MCF 10A (cell line): Measurements from ENCODE around the gene SNAI3. TPM values are rescaled to one million over a fixed set of nuclear protein-coding genes. Genes with fewer than 3 reads are reported as not detected.

Source experiments
- BruUV-seq: library from RNA; stranded (reverse); fragments of 400-500 nt; replicated peaks from 2 replicates; lab custom pipeline; 2021; lab: Mats Ljungman, UMichigan
- CTCF ChIA-PET: fragments of 300-600 bp; sonication (Branson Sonifier 250); formaldehyde crosslinking; extraction: SDS; loops from one replicate; lab custom pipeline; 2021; ENCODE audit warnings: antibody characterized with exemption, inconsistent platforms; lab: Yijun Ruan, JAX
- POLR2A ChIA-PET: fragments of 300-600, 350-650 bp; sonication (Branson Sonifier 250); formaldehyde crosslinking; extraction: SDS; loops from one replicate; lab custom pipeline; 2020; ENCODE audit warnings: antibody characterized with exemption, inconsistent platforms; lab: Yijun Ruan, JAX
- DNase-seq: peaks from one replicate; pipeline ENCODE4 v3.0.0-alpha.2; 2018; ENCODE audit not compliant: unreplicated experiment
- H3K27ac Mint-ChIP-seq: one replicate; pipeline ENCODE4 v1.8.0; 2022; ENCODE audit warnings: mild to moderate bottlenecking, low read depth, mixed read lengths; ENCODE audit not compliant: unreplicated experiment
- H3K27me3 Mint-ChIP-seq: one replicate; pipeline ENCODE4 v1.8.0; 2022; ENCODE audit warnings: mixed read lengths; ENCODE audit not compliant: insufficient read depth, unreplicated experiment
- H3K36me3 Mint-ChIP-seq: one replicate; pipeline ENCODE4 v1.8.0; 2022; ENCODE audit warnings: mild to moderate bottlenecking, moderate library complexity, mixed read lengths; ENCODE audit not compliant: insufficient read depth, unreplicated experiment
- H3K4me1 Mint-ChIP-seq: one replicate; pipeline ENCODE4 v1.8.0; 2022; ENCODE audit warnings: mixed read lengths; ENCODE audit not compliant: insufficient read depth, unreplicated experiment
- H3K4me3 Mint-ChIP-seq: one replicate; pipeline ENCODE4 v1.8.0; 2022; ENCODE audit warnings: mild to moderate bottlenecking, moderate library complexity, mixed read lengths; ENCODE audit not compliant: unreplicated experiment
- H3K9me3 Mint-ChIP-seq: one replicate; pipeline ENCODE4 v1.8.0; 2022; ENCODE audit warnings: mixed read lengths; ENCODE audit not compliant: unreplicated experiment
- intact Hi-C: fragments of 100-400 bp; cut with micrococcal nuclease; formaldehyde crosslinking; loops from 2 replicates; pipeline ENCODE4 v1.14.1; 2022
- total RNA-seq: library from RNA; stranded (reverse); gene quantifications from 2 replicates; pipeline ENCODE4 v1.2.3, GENCODE V29; 2022
- TF ChIP-seq, protein P1 (sequence below): fragments of 200-600 bp; IDR thresholded peaks from one replicate; pipeline ENCODE4 v1.8.0; 2022; ENCODE audit warnings: antibody characterized with exemption, mild to moderate bottlenecking; ENCODE audit not compliant: unreplicated experiment

The SNAI3 gene
- total RNA-seq, 1 experiment from 2014 or later, result not detected

DNA sequence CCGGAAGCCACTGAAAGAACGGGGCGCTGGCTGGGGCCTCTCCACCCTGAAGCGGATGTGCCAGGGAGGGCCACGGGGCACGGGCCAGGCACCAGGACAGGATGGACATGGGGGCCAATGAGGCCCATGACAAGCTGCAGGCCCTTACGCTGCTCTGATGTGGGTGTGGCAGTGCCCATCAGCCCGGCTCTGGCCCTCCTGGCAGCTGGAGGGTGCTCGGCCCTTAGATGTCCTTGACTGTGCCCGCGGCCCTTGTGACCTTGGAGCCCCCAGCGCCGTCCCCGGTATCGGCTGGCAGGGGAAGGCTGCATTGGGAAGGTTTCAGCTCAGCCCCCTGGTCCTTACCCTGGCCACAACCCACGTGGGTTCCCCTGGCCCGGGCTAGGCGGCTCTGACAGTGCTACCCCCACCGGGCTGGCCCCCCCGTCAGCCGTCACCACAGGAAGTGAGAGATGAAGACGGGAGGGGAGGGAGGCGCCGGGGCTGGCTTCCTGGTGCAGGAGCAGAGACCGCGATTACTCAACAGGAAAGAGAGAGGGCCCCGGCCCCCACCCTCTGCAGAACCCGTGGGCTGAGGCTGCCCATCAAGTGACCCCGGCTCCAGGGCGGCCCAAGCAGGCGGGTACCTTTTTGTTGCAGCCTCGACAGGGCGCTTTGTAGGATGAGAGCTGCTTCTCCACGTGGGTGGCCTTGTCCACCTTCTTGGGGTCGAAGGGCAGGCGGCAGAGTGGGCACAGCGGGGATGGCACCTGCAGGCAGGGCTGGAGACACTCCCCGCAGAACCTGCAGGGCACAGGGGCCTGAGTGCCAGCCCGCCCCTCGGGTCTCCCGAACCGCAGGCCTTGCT is 14.6 kb upstream of the SNAI3 start:
- H3K9me3 Mint-ChIP-seq, result no peaks in the 10 kb centered on the region
- no peak overlapping the region for H3K4me3 Mint-ChIP-seq
- H3K27ac Mint-ChIP-seq, result no peak overlapping the region
- TF ChIP-seq, protein P1, sequence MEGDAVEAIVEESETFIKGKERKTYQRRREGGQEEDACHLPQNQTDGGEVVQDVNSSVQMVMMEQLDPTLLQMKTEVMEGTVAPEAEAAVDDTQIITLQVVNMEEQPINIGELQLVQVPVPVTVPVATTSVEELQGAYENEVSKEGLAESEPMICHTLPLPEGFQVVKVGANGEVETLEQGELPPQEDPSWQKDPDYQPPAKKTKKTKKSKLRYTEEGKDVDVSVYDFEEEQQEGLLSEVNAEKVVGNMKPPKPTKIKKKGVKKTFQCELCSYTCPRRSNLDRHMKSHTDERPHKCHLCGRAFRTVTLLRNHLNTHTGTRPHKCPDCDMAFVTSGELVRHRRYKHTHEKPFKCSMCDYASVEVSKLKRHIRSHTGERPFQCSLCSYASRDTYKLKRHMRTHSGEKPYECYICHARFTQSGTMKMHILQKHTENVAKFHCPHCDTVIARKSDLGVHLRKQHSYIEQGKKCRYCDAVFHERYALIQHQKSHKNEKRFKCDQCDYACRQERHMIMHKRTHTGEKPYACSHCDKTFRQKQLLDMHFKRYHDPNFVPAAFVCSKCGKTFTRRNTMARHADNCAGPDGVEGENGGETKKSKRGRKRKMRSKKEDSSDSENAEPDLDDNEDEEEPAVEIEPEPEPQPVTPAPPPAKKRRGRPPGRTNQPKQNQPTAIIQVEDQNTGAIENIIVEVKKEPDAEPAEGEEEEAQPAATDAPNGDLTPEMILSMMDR, result no peak
- ChIA-PET CTCF (interaction anchor here (1.1 kb wide), 1 partner anchor 37 kb away, joined by 3 read pairs; no protein-coding TSS in a partner anchor), POLR2A (no interaction called here)
- no peak for DNase-seq
- intact Hi-C loops, result no loop called here
- no peaks in the 10 kb centered on the region for H3K27me3 Mint-ChIP-seq
- H3K4me1 Mint-ChIP-seq, result peaks cover 7% of the 10 kb centered on the region
- BruUV-seq, result no TSS peak
- H3K36me3 Mint-ChIP-seq, result peaks cover 10% of the 10 kb centered on the region

DNA sequence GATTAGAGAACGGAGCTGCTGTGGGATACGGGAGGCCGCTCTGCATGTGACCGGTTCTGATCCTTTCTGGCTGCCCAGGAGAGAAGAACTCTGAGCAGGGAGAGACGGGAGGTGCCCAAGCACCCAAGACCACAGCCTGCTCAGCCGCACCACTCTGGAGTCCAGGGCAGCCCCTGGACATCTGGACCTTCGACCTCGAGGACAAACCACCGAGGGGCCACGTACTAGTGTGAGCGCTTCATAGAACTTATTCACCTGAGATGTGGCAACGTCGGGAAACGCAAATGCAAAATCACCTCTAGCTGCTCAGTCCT is 14.0 kb upstream of the SNAI3 start:
- ChIA-PET CTCF (interaction anchor here (1.1 kb wide), 1 partner anchor 37 kb away, joined by 3 read pairs; no protein-coding TSS in a partner anchor), POLR2A (no interaction called here)
- peaks cover 7% of the 10 kb centered on the region for H3K4me1 Mint-ChIP-seq

DNA sequence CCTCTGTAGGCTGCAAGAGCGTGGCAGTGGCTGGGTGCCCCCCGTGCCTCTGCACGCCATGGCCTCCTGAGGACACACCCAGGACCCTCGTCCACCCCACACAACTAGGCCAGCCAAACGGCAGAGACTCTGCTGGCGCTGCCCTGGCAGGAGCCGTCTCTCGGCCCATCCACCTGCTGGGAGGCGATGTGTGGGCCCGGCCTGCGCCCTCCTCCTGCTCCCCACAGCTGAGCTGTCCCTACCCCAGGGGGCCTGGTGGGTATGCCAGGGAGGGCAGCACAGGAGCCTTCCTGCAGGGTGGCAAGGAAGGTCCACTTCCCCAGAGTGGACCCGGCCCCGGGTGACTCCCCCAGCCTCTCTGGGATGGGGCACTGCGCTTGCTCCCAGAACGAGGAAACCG is 12.9 kb upstream of the SNAI3 start:
- no peak for DNase-seq
- TF ChIP-seq, protein P1, result no peak
- no peaks in the 10 kb centered on the region for H3K27me3 Mint-ChIP-seq
- ChIA-PET POLR2A (no interaction called here), CTCF (no interaction called here)
- peaks cover 10% of the 10 kb centered on the region for H3K36me3 Mint-ChIP-seq
- intact Hi-C loops, result no loop called here
- no TSS peak for BruUV-seq
- H3K4me3 Mint-ChIP-seq, result no peak overlapping the region
- H3K4me1 Mint-ChIP-seq, result peaks cover 5% of the 10 kb centered on the region
- no peak overlapping the region for H3K27ac Mint-ChIP-seq
- no peaks in the 10 kb centered on the region for H3K9me3 Mint-ChIP-seq

More for the DNA sequence above, 14.0 kb upstream of the SNAI3 start:
- Mint-ChIP-seq H3K9me3 (no peaks in the 10 kb centered on the region), H3K4me3 (no peak overlapping the region), H3K36me3 (peaks cover 10% of the 10 kb centered on the region), H3K27me3 (no peaks in the 10 kb centered on the region), H3K27ac (no peak overlapping the region)
- TF ChIP-seq, protein P1, result no peak
- no peak for DNase-seq
- intact Hi-C loops, result no loop called here
- no TSS peak for BruUV-seq

DNA sequence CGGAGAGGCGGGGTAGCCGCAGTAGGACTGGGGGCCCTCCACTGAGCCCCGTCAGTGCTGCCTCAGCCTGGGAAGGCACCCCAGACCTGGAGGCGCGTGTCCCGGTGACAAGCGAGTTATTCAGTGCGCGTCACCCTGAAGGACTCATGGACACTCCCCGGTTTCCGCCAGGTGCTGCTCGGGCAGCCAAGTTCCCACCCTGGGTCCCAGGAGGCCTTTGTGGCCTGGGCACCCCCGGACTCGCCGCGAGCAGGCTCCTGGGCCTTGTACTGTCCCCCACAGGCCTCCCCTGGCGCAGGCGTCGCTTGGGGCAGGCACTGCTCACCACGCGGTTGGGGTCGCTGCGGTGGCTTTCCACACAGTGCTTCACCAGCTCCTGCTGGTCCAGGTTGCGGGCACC is 12.3 kb upstream of the SNAI3 start:
- intact Hi-C loops, result no loop called here
- ChIA-PET CTCF (no interaction called here), POLR2A (no interaction called here)
- no peak for DNase-seq
- BruUV-seq, result no TSS peak
- Mint-ChIP-seq H3K27ac (no peak overlapping the region), H3K9me3 (no peaks in the 10 kb centered on the region), H3K36me3 (peaks cover 10% of the 10 kb centered on the region), H3K4me1 (no peaks in the 10 kb centered on the region), H3K27me3 (no peaks in the 10 kb centered on the region), H3K4me3 (no peak overlapping the region)
- TF ChIP-seq, protein P1, result no peak
